ENCODE data around the gene NCF1.
"Not testable (repeated sequence)": the region's sequence is repeated elsewhere in the genome, so short reads cannot be mapped to it uniquely, and the experiment has no call there.

The NCF1 gene

GRCh38 chr7:74788369-74789150, 14.7 kb downstream of the NCF1 start:
- peak; percentile 91 for DNase-seq

DNA sequence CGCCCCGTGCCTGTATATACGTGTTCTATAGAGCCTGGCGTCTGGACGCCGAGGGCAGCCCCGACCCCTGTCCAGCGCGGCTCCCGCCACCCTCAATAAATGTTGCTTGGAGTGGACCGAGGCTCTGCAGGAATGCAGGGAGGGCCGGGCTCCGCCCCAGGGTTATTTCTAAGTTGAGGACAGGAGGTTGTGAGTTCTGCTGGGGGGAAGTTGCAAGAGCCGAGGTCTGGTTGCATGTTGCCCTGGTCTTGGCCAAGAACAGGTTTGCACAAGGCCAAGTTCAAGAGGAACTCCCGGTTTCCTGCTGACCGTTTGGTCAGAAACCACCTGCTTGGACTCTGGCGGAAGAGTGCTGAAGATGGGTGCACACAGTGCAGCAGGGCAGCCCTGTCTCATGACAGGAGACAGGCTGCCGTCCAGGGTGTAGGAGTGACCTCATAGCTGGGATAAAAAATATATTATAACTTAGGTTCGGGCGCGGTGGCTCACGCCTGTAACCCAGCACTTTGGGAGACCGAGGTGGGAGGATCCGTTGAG, 15.5 kb downstream of the NCF1 start:
- DNase-seq = not testable (repeated sequence)

GRCh38 chr7:74797848-74798622, 24.2 kb downstream of the NCF1 start:
- DNase-seq = not testable (repeated sequence)

DNA sequence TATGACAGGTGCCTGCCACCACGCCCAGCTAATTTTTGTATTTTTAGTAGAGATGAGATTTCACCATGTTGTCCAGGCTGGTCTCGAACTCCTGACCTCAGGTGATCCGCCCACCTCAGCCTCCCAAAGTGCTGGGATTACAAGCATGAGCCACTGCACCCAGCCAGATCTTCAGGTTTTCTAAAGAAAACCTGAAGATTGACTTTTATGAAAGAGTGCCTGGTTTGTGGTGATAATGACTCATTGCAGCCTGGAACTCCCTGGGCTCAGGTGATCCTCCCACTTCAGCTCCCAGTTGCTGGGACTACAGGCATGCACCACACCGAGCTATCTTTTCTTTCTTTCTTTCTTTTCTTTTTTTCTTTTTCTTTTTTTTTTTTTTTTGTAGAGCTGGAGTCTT, 24.8 kb downstream of the NCF1 start:
- DNase-seq = not testable (repeated sequence)

DNA sequence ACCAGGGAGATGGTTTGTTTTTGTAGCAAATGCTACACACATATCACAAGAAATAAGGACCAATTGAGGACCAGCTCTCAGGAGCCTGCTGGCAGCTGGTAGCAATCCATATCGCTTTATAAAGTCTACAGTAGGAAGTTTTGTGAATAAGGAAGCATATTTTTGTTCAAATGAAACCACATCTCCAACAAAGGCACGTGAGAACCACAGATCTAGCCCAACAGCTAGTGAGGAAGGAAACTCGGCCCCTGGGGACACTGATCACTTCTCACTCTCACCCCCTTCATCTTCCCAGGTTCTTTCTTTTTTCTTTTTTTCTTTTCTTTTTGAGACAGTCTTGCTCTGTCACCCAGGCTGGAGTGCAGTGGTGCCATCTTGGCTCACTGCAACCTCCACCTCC, 42.1 kb downstream of the NCF1 start:
- DNase-seq = not testable (repeated sequence)

GRCh38 chr7:74820146-74820805, 46.5 kb downstream of the NCF1 start:
- not testable (repeated sequence) for DNase-seq

DNA sequence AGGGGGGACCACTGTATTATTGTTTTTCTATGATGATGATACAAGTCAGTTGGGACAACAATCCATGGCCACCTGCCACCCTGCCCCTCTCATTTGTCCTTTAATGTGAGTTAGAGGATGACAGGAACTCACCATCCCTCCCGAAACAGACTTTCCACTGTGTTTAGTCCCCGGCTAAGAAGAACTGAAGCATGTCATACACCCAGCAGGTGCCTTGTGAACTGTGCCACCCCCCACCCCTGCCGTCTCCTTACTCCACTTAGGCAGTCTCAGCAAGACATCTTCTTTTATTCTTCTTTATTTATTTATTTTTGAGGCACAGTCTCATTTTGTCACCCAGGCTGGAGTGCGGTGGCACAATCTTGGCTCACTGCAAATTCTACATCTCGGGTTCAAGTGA, 47.4 kb downstream of the NCF1 start:
- DNase-seq = not testable (repeated sequence)

DNA sequence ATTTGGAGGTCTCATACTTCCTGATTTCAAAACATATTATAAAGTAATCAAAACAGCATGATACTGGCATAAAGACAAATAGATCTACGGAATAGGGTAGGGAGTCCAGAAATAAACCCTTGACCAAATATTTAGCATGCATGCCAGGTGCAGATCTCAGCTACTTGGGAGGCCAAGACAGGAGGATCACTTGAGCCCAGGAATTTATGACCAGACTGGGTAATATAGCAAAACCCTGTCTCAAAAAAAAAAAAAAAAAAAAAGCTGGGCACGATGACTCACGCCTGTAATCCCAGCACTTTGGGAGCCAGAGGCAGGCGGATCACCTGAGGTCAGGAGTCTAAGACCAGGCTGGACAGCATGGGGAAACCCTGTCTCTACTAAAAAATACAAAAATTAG, 56.1 kb downstream of the NCF1 start:
- DNase-seq = not testable (repeated sequence)

GRCh38 chr7:74830411-74830810, 56.6 kb downstream of the NCF1 start:
- not testable (repeated sequence) for DNase-seq
